Pancreas (tissue), 10 donors: Measurements from ENCODE around the gene PROB1. TPM values are rescaled to one million over a fixed set of nuclear protein-coding genes. Genes with fewer than 3 reads are reported as not detected.

ENCODE experiments used
- ATAC-seq, 4 donors: fragments of 200-7000 bp; cut with Tn5 transposase; one replicate each; pipeline versions ENCODE4 v1.8.0 to v1.9.1; 2020; ENCODE audit warnings: mild to moderate bottlenecking in 4 of 4, moderate library complexity in 4 of 4
- DNase-seq, 6 donors: peaks; one replicate each; pipeline ENCODE4 v3.0.0-alpha.2; 2020
- FAIRE-seq: peaks from 2 replicates; lab custom pipeline; 2012; peaks lifted over from hg19 to GRCh38; lab: Jason Lieb, UNC
- H3K27ac ChIP-seq, 4 donors: fragments of 200-600 bp; sonication (generic); 1 replicate in 3 of 4; 2 replicates in 1 of 4; pipeline versions ENCODE4 v1.5.0 to v1.8.0; 2020
- H3K27me3 ChIP-seq, 4 donors: fragments of 200-600 bp; one replicate each; pipeline ENCODE4 v1.8.0; 2021
- H3K36me3 ChIP-seq, 3 donors: fragments of 200-600 bp; sonication (generic) in 1 of 3; one replicate each; pipeline versions ENCODE4 v1.5.0 to v1.8.0; 2020 to 2021
- H3K4me1 ChIP-seq, 3 donors: fragments of 200-600 bp; one replicate each; pipeline ENCODE4 v1.8.0; 2021
- H3K4me3 ChIP-seq, 4 donors: fragments of 200-600 bp; sonication (generic) in 2 of 4; one replicate each; pipeline versions ENCODE4 v1.5.0 to v1.8.0; 2020 to 2021
- H3K9me3 ChIP-seq, 4 donors: fragments of 200-600 bp; one replicate each; pipeline ENCODE4 v1.8.0; 2021
- WGBS, 2 donors: extraction: QIAGEN DNeasy Blood & Tissue Kit; methylation state at CpG; one replicate each; pipeline ENCODE4 v1.1.7; 2013; 5-methylcytosine and 5-hydroxymethylcytosine counted together
- intact Hi-C, 3 donors: fragments of 100-400 bp; cut with DNase I; formaldehyde crosslinking; loops; one replicate each; pipeline versions ENCODE4 v1.11.1 to v1.14.2; 2022
- polyA plus RNA-seq, 2 donors: library from polyadenylated mRNA; stranded (reverse); fragments of 200-250 nt; gene quantifications; one replicate each; pipeline ENCODE4 v1.2.3, GENCODE V29; 2013
- total RNA-seq, 6 donors: library from RNA; stranded (reverse); fragmentation: NEBNext Ultra II Directional in 4 of 6; extraction: Animal tissue kit (Norgen Biotek cat#: 25700) in 4 of 6; gene quantifications; one replicate each; pipeline versions ENCODE4 v1.2.1 to v1.2.4, GENCODE V29; 2021 to 2023
- TF ChIP-seq, protein P1 (sequence below), 4 donors: fragments of 200-600 bp; sonication (generic) in 3 of 4; IDR thresholded peaks; one replicate each; pipeline versions ENCODE4 v1.5.0 to v1.8.0; 2021; ENCODE audit warnings: antibody characterized with exemption in 4 of 4
- donor health status: healthy with polysubstance abuse.
- donor health status: DM: no; HTN: no; CAD: no; lungs with moderate emphysema.
- donor health status: DM: no; HTN: no; CAD: no.
- donor health status: control.
- donor health status: control.
- donor health status: Bipolar disorder and iron deficiency.
- donor health status: DM: yes; HTN: yes; CAD: no.
- donor health status: DM: no; HTN: no; CAD: no.
- donor health status: DM: no; HTN: no; CAD: no.
- donor health status: DM: yes; HTN: yes; CAD: no.

PROB1 gene
- total and polyA plus RNA-seq, 8 donors = 0.19 to 0.38 (median 0.34) TPM

DNA sequence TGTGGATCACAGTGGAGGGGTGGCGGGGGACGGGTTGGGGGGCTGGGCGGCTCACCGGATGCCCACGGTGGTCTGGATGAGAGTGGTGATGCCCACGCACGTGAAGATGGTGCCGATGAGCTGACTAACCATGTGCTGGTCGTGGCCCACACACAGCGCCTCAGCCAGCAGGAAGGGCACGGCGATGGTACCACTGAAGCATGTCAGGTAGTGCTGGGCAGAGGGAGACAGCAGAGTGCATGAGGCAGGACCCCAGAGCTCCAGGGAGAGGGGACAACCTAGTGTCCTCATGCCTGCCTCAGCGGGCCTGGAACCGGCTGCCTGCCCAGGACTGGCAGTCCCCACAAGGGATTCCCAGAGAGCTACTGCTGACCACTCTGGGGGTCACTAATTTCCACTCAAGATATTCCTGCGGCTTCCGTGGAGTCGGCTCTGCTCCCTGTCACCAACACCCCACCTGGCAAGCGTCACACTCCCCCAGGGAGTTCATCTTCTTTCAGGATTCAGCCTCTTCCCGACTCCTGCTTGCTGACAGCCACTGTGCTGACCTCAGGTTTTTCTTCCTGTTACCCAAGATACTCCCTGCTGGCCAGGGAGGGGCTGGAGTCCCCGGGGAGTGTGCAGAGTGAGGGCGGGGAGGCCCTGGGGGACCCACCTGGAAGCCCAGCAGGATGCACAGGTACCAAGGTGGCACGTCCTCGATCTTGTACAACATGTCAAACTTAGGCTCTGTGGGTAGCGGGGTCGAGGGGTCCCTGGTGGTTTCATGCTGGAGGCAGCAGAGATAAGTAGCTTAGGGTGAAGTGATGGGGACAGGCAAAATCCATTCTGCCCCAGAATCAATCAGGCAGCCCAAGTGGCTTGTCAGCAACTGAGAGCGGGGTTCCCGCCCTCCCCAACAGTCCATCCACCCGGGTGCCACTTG is 12.8 kb downstream of the PROB1 start:
- no peaks in the 10 kb centered on the region for H3K27me3 ChIP-seq
- FAIRE-seq (no peak), DNase-seq (peak in 1 of 6 donors; percentile 58), ATAC-seq (no peak)
- WGBS, 2 donors = 82 to 87% methylated on average over 26 to 28 of the region's 28 CpGs
- no peaks in the 10 kb centered on the region for H3K36me3 ChIP-seq
- H3K27ac ChIP-seq = peak overlapping the region in 1 of 4 donors; percentile 36
- no peak overlapping the region for H3K4me3 ChIP-seq
- TF ChIP-seq, protein P1, sequence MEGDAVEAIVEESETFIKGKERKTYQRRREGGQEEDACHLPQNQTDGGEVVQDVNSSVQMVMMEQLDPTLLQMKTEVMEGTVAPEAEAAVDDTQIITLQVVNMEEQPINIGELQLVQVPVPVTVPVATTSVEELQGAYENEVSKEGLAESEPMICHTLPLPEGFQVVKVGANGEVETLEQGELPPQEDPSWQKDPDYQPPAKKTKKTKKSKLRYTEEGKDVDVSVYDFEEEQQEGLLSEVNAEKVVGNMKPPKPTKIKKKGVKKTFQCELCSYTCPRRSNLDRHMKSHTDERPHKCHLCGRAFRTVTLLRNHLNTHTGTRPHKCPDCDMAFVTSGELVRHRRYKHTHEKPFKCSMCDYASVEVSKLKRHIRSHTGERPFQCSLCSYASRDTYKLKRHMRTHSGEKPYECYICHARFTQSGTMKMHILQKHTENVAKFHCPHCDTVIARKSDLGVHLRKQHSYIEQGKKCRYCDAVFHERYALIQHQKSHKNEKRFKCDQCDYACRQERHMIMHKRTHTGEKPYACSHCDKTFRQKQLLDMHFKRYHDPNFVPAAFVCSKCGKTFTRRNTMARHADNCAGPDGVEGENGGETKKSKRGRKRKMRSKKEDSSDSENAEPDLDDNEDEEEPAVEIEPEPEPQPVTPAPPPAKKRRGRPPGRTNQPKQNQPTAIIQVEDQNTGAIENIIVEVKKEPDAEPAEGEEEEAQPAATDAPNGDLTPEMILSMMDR (IDR thresholded peaks at IDR 0.05) = no peak
- intact Hi-C loops = no loop called here
- no peaks in the 10 kb centered on the region for H3K9me3 ChIP-seq
- H3K4me1 ChIP-seq = peaks cover 0 to 14% (median 2%) of the 10 kb centered on the region in 3 donors

DNA sequence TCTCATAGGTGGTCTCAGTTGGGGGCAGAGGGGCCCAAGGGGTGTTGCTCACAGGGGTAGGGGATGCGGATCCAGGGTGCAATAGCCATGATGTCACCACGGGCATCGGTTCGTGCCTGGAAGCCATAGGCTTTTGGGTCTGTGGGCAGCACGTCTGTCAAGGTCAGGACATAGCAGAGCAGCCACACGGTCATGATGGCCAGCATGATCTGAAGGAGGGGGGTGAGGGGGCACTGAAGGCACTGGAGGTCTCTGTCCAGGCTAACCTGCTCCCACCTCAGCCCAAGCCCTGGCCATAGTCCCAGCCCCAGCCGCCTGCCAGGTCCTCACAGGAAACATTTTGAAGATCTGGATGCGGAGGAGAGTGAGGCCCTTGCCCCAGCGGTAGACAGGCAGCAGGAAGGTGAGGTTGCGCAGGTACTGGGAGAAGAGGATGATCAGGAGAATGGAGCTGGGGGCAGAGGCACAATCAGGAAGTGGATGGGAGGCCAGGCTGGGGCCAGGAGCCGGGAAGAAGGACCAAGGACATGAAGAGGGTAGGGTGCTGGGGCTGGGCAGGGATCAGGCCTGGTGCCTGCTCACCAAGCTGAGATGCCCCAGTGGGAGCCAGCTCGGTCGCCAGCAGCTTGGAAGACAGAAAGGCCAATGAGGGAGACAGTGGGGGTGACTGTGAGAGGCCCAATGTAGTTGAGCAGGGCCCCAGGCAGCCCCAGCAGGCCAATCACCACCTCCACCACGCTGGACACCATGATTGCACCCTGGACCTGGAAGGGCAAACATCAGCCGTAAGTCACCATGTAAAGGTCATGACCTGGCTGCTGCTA is 15.1 kb downstream of the PROB1 start:
- Histone ChIP-seq H3K27me3 (no peaks in the 10 kb centered on the region), H3K4me3 (no peak overlapping the region), H3K4me1 (peaks cover 0 to 14% (median 2%) of the 10 kb centered on the region in 3 donors), H3K36me3 (no peaks in the 10 kb centered on the region), H3K27ac (no peak overlapping the region), H3K9me3 (no peaks in the 10 kb centered on the region)
- ATAC-seq = no peak
- 80 to 85% methylated on average over 15 of the region's 15 CpGs for WGBS, 2 donors
- DNase-seq = peak in 1 of 6 donors; percentile 49
- FAIRE-seq = no peak
- intact Hi-C loops = no loop called here
- TF ChIP-seq, protein P1 (IDR thresholded peaks at IDR 0.05) = no peak

DNA sequence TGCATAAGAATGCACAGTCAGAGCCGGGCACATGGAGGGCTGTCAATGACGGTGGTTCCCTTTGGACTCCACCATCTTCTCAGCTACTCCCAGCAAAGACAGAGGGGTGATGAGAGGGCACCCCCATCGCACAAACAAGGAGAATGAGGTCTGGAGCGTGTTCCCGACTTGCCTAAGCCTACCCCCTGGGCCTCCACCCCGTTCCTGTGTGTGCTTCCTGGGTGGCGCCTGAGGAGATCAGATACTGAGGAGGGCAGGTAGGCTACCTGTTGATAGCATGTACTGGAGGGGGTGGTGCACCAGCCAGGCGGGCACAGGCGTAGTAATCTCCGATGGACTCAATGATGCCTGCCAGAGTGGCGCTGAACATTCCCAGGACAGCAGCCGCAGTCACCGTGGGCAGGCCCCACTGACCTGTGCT is 16.0 kb downstream of the PROB1 start:
- FAIRE-seq (no peak), DNase-seq (peak in 1 of 6 donors; percentile 42)
- TF ChIP-seq, protein P1 (IDR thresholded peaks at IDR 0.05) = no peak

DNA sequence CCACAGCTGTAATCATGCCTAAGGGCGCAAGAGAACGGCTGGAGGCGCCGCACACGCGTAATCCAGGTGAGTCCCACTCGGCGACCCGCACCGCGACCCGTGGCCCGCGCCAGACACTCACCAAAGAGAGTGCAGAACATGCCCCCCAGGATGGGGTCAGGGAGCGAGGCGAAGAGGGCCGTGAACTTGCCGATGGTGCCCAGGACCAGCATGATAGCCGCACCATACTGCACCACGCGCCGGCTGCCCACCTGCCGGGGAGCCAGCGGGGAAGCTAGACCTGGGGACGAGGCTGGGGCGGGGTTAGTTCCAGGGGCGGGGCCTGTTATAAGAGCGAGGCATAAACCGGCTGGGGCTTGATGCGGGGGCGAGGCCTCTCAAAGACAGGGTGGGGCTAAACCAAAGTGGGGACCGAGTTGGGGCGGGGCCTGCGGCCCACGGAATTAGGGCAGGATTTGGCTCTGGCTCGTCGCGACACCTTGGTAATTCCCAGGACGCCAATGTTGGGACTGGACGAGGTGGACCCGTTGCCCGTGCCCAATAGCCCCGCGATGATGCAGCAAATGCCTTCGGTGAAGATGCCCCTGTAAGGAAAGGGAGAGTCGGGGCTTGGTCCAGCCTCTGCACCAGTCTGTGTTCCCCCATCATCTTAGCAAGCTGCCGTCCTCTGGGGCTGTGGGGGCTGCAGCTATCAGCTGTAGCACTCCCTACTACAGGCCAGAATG is 16.6 kb downstream of the PROB1 start:
- Histone ChIP-seq H3K4me1 (peaks cover 0 to under 1% (median 0%) of the 10 kb centered on the region in 3 donors), H3K4me3 (no peak overlapping the region), H3K27me3 (no peaks in the 10 kb centered on the region), H3K36me3 (no peaks in the 10 kb centered on the region), H3K9me3 (no peaks in the 10 kb centered on the region), H3K27ac (no peak overlapping the region)
- TF ChIP-seq, protein P1 (IDR thresholded peaks at IDR 0.05) = no peak
- ATAC-seq (no peak), DNase-seq (peak in 1 of 6 donors; percentile 41), FAIRE-seq (no peak)
- intact Hi-C loops = no loop called here
- WGBS, 2 donors = 79 to 80% methylated on average over 46 to 47 of the region's 47 CpGs

More for the DNA sequence above, 16.0 kb downstream of the PROB1 start:
- no peaks in the 10 kb centered on the region for H3K27me3 ChIP-seq
- 78 to 84% methylated on average over 13 of the region's 13 CpGs for WGBS, 2 donors
- H3K9me3 ChIP-seq = no peaks in the 10 kb centered on the region
- no peak overlapping the region for H3K4me3 ChIP-seq
- no peak for ATAC-seq
- H3K4me1 ChIP-seq = peaks cover 0 to 7% (median 0%) of the 10 kb centered on the region in 3 donors
- no peak overlapping the region for H3K27ac ChIP-seq
- H3K36me3 ChIP-seq = no peaks in the 10 kb centered on the region
- intact Hi-C loops = no loop called here
